Limb (tissue), 2 donors: ENCODE measurements around the gene ZNF346.

Experiments
- DNase-seq, 2 donors: peaks; one replicate each; pipeline ENCODE4 v3.0.0-alpha.2; 2016; ENCODE audit errors: extremely low spot score in 2 of 2

Gene ZNF346

DNA sequence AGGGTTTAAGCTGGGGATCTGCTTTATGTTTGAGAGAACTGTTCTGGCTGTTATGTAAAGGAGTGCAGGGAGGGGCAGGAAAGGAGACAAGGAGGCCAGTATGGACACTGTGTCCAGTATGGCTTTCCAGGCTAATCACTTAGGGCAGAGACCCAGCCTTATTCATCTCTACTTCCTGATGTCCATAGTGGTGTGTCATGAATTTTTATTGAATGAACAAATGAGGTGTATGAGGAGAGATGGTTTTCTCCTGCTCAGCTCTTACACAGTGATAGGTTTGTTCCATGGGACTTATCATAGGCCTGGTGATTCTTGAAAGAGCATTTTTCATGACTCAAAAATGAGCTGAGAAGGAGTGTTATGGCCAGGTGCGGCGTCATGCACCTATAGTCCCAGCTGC, 43.7 kb downstream of the ZNF346 start:
- DNase-seq = no peak

DNA sequence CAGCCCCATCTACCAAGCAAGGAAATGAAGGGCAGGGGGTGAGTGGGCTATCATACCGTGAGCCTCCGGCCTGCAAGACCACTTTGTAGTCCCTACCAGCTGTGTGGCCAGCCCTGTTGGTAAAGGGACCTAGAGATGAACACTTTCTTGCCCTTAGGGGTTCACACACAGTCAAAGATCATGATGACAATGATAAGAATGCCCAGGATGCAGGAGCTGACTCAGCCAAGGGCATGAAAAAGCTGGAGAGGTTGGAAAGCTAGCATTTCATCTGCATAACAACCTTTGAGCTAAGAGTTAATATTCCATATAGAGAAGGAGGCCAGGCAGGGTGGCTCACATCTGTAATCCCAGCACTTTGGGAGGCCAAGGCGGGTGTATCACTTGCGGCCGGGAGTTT, 45.0 kb downstream of the ZNF346 start:
- no peak for DNase-seq

DNA sequence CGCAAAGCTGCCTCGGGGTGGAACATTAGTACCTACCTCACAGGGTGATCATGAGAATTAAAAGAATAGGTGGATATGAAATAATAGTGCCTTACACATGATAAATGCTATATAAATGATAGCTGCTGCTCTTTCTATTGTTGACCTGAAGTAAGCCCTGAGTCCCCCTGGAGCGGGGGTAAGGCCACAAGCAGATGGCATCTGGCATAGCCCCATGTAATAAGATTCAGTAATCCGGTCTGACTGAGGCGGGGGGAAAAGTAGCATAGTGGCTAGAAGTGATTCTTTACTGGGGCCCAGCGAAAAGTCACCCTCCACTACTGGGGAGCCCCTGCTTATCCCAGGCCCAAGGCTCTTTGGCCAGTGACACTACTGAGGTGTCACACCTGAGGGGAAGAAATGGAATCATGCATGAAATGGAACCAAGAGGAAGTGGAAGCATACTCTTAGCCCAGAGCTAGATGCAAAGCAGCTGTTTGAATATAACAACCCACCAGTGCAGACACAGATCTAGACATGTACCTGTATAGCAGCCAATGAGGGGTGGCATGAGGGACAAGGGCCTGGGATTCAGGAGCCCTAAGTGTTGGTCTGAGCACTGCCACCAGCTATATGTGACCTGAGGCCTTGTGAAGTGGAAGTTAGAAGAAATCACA, 48.2 kb downstream of the ZNF346 start:
- DNase-seq = no peak

DNA sequence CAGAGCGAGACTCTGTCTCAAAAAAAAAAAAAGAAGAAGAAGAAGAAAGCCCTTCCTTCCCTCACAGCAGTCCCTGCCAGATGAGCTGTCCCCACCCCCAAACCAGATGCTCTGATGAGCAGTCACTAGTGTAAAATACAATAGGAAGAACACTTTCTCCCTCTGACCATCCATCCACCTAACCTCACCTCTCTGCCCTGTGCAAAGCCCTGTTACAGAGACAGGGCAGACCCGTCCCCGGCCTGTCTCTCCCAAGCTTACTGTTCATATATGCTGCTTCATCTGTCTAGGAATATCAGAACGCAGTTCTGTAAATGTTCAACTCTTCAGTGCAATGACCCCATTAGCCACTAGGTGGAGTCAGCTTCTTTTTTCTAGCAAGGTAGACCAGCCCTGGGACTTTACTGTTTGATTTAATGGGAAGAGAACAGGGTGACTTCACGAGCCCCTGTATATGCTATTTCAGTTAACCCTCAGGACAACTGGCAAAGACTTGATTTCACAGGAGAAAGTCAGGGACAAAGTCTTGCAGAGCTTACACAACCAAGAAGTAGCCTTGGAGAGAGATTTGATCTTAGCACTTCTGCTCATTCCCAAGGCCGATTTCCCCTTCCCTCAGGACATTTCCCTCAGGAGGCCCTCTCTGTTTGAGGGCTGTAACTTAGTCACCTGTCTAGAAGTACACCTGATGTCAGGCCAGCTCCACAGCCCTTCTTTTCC, 49.3 kb downstream of the ZNF346 start:
- peak; percentile 81 to 84 for DNase-seq

DNA sequence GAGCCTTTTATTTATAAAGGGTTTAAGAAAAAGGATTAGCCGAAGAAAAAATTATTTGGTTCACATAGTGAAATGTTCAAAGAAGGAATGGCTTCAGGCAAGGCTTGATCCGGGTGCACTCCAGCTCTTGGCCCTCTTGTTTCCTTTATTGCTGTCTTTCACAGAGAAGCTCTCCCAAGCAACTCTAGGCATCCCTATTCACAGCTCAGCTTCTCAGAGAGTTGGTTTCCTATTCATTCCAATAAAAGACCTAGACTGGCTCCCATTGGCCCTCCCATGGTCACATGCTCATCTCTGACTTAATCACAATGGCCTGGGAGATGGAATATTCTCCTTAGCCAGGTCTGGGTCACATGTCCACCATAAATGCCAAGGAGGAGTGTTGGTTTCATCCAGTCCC, 54.8 kb downstream of the ZNF346 start:
- DNase-seq = no peak

DNA sequence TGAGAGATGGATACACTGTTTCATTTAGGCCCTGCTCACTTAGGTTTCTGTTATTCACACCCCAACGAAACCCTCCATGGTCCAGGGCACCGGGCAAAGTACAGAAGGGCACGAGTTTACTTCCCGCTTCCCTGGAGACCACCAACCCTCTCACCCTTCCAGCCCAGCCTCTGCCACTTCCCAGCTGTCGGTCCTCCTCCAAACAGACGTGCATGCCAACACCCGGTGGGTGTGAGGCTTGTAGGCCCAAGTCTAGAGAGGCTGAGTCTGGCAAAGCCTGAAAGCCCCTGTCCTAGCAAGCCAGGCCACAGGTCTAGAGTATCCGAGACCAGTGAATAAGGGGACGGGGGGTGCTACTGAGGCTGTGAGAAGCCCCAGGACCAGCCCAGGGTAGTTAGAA, 57.1 kb downstream of the ZNF346 start:
- no peak for DNase-seq

DNA sequence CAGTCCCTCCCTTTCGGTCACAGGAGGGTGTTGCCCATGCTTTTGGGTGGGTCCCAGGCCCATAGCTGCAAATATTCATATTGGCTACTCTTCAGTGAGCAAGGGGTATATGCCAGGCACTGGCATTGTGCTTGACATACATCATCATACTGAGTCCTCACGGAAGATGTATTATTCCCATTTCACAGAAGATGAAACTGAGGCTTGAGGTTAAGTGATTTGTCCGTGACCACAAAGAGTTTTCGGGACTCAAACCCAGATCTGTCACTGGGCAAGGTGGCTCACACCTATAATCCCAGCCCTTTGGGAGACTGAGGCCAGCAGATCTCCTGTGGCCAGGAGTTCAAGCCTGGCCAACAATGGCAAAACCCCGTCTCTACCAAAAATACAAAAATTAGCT, 57.8 kb downstream of the ZNF346 start:
- no peak for DNase-seq

DNA sequence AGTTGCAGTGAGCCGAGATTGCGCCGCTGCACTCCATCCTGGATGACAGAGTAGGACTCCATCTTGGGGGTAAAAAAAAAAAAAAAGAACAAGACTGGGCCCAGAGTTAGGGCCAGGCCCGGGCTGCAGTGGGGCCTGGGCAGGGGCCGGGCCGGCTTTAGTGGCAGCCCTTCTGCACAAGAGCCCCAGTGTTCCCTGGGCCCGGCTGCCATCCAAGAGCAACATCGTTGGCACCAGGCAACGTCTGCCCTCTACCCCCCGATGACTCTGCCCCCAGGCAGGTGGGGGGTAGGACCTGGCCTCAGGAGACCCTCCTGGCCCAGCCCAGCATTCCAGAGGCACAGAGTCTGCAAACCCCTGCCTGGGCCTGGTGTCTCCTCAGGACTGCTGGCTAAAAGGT, 59.4 kb downstream of the ZNF346 start:
- no peak for DNase-seq

DNA sequence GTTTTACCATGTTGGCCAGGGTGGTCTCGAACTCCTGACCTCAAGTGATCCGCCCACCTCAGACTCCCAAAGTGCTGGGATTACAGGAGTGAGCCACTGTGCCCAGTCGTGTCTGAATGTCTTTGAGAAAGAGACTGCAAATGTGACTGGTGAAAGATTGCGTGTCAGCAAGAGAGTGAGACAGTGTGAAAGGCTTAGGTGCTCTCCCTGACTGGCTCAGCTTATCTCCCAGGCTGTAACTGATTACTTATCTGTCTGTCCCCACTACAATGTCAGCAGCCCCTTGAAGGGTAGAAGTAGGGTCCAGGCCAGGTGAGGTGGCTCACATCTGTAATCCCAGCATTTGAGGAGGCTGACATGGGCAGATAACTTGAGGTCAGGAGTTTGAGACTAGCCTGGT, 60.9 kb downstream of the ZNF346 start:
- DNase-seq = no peak

DNA sequence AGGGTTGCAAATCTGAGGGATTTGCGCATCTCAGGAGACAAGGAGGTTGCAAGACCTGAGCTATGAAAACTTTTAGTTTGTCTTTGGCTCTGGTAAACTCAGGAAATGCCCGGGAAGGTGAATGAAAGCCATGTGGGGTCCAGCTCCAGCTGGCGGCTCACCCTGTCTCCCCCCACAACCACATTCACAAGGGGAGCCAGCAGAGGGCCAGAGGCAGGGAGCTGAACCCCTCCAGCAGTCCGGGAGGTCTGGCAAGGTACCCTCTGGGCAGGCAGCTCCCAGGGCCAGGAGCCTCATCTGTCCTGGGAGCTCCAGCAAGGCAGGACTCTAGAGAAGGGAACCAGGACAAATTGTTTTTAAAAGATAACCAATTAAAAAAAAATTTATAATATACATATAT, 61.7 kb downstream of the ZNF346 start:
- no peak for DNase-seq

DNA sequence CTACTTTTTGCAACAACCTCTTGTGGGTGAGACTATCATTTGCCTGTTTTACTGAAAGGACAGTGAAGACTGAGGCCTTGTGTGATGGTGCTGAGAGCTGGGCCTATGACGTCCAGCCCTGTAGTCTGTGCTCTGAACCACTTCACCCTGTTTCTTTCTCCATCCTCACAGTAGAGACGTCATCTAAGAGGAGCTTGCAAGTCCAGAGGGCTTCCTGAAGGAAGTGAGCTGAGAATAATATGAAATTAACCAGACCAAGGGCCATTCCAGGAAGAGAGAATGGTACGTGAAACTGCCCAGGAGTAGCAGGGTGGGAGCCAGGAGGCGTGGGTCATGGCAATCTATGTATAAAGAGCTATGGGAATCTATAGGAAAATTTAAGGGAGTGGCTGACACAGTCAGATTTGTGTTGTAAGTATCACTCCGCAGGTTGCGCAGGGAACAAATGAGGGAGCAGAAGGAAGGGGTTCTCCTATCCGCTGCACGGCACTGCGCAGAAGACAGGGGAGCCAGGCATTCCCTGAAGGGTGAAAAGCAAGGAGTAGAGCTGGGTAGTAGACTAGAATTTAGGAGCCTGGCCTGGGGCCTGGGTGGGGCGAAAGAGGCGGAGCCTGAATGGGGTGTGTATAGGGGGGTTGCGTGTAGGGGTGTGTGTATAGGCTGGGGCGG, 63.6 kb downstream of the ZNF346 start:
- no peak for DNase-seq

DNA sequence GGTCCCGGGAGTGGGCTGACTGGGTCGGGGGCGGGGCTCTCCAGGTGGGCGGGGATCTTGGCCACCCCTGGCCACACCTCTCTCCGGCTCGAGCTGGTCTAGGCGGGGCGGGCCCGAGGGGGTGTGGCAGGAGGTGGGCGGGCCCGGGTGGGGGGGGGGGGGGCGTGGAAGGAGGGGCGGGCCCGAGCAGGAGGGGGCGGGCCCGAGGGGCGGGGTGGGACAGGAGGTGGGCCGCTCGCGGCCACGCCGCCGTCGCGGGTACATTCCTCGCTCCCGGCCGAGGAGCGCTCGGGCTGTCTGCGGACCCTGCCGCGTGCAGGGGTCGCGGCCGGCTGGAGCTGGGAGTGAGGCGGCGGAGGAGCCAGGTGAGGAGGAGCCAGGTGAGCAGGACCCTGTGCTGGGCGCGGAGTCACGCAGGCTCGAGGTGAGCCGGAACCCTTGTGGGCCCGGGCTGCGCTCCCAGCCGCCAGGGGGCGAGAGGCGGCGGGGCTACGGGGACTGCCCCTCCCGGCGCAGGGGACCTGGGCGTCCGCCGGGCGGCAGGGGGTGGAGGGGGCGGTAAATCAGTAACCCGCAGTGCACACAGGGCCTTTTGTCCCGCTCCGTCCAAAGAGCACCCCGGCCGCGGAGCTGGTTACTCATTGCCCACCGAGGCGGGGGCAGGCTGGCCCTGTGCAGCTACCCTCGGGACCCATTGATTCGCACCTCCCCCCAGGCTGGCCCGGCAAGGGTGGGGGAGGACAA, 64.3 kb downstream of the ZNF346 start, which contains the start of gene FGFR4:
TSS of gene FGFR4 (plus strand) at position 262 of the 744 bp plus-strand sequence. CDS start 2,688 bp downstream, outside the sequence.
- DNase-seq = peak; percentile 82 to 89

DNA sequence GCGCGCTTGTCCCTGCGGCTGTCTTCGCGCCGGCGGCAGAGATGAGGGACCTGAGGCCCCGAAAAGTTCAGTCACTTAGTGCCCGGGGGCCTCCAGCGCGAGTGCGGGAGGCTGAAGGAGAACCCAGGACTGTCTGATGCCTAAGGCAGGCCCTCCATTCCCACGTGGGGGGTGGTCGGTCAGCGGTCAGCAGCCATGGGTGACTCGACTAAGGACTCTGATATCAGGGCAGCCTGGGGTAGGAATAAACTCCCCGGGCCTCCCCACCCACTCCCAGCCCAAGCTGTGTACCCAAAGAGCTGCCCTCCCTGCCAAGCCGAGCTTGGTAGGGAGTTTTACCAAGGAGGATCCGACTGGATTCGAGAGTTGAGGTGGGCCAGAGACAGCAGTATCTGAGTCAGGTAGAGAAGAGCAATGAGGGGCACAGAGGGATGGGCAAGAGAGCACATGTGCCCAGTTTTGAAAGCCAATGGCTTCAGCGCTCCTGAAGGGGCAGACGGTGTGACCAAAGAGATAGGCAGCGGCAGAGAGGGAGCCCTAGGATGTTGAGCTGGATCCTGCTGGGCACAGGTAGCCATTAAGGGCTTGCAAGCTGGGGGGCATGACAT, 65.0 kb downstream of the ZNF346 start:
- no peak for DNase-seq

DNA sequence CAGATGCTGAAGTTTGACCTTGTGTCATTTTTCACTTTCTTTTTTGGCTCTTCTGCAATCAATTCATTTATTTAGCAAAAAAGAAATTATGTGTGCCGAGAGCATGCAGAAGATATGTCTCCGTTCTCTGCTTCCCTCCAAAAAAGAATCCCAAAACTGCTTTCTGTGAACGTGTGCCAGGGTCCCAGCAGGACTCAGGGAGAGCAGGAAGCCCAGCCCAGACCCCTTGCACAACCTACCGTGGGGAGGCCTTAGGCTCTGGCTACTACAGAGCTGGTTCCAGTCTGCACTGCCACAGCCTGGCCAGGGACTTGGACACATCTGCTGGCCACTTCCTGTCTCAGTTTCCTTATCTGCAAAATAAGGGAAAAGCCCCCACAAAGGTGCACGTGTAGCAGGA, 66.6 kb downstream of the ZNF346 start:
- DNase-seq = no peak

DNA sequence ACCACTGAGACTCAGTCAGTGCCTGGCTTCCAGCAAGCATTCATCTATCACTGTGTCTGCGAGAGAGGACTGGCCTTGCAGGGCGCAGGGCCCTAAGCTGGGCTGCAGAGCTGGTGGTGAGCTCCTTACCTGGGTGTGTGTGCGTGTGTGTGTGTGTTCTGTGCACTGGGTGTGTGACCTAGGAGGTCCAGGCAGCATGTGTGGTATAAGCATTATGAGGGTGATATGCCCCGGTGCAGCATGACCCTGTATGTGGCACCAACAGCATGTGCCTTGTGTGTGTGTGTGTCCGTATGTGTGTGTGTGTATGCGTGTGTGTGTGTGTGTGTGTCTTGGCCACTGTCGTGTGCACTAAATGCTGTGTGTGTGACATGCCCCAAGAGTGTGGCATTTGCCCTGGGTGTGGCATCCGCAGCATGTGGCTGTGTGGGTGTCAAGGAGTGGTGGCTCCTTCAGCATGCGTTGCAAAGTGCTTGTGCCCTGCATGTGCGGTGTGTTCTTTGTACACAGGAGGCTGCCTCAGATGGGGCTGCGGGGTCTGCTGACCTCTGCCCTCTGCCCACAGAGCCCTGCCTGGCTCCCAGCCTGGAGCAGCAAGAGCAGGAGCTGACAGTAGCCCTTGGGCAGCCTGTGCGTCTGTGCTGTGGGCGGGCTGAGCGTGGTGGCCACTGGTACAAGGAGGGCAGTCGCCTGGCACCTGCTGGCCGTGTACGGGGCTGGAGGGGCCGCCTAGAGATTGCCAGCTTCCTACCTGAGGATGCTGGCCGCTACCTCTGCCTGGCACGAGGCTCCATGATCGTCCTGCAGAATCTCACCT, 67.5 kb downstream of the ZNF346 start:
- DNase-seq = no peak

DNA sequence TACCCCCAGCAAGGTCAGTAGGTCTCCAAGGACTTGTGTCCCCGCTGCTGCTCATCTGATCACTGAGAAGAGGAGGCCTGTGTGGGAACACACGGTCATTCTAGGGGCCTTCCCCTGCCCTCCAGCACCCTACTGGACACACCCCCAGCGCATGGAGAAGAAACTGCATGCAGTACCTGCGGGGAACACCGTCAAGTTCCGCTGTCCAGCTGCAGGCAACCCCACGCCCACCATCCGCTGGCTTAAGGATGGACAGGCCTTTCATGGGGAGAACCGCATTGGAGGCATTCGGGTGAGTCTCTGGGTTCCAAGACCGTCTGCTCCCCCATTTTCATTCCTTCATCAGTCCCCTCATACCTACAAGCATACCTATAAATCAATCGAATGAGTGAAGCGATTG, 68.3 kb downstream of the ZNF346 start:
- no peak for DNase-seq

DNA sequence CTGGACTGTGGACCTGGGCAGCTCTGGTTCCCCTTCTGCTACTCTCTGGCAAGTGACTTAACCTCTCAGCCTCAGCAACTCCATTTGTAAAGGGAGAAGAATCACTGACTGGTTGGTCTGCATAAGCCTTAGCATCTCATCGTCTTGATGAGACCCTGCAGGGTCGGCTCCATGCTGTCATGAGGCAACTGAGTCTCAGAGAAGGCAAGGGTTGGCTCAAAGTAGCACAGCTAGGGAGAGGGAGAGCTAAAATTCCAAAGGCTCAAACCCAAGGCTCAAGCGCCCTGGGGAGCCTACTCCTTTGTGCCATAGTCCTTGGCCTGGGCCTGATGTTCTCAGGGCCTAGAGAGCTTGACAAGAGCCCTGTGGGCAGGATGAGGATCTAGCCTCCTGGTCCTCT, 68.7 kb downstream of the ZNF346 start:
- no peak for DNase-seq

DNA sequence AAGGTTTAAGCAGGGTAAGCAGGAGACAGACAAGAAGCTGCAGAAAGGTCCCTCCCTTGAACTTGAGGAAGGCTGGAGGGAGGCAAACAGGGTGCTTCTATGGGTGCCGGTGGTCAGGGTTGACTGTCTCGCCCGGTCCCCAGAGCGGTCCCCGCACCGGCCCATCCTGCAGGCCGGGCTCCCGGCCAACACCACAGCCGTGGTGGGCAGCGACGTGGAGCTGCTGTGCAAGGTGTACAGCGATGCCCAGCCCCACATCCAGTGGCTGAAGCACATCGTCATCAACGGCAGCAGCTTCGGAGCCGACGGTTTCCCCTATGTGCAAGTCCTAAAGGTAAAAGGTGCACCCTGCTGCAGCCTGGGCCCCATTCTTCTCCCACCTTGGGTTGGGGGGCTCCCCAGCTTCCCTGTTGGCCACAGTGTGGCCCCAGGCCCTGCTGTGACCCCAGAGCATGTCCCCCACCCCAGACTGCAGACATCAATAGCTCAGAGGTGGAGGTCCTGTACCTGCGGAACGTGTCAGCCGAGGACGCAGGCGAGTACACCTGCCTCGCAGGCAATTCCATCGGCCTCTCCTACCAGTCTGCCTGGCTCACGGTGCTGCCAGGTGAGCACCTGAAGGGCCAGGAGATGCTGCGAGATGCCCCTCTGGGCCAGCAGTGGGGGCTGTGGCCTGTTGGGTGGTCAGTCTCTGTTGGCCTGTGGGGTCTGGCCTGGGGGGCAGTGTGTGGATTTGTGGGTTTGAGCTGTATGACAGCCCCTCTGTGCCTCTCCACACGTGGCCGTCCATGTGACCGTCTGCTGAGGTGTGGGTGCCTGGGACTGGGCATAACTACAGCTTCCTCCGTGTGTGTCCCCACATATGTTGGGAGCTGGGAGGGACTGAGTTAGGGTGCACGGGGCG, 69.9 kb downstream of the ZNF346 start:
- DNase-seq = no peak

DNA sequence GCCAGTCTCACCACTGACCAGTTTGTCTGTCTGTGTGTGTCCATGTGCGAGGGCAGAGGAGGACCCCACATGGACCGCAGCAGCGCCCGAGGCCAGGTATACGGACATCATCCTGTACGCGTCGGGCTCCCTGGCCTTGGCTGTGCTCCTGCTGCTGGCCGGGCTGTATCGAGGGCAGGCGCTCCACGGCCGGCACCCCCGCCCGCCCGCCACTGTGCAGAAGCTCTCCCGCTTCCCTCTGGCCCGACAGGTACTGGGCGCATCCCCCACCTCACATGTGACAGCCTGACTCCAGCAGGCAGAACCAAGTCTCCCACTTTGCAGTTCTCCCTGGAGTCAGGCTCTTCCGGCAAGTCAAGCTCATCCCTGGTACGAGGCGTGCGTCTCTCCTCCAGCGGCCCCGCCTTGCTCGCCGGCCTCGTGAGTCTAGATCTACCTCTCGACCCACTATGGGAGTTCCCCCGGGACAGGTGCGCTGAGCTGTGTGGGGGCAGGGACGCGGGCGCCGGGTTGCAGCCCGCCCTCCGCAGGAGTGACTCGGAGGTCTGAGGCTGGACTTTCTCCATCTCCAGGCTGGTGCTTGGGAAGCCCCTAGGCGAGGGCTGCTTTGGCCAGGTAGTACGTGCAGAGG, 70.7 kb downstream of the ZNF346 start:
- DNase-seq = no peak
